Adipocyte (in vitro differentiated cells): ENCODE data around the gene OPCML.

Experiments
- DNase-seq: peaks from one replicate; pipeline ENCODE4 v3.0.0-alpha.2; 2015; ENCODE audit warnings: low read depth
- H3K27me3 ChIP-seq: replicated peaks from 2 replicates; pipeline ENCODE4 v1.7.0; 2013; ENCODE audit warnings: mild to moderate bottlenecking, low read length, moderate library complexity; ENCODE audit not compliant: control insufficient read depth, insufficient read depth
- H3K36me3 ChIP-seq: 2 replicates; pipeline ENCODE4 v1.7.0; 2013; ENCODE audit warnings: low read length, mild to moderate bottlenecking, moderate library complexity; ENCODE audit not compliant: control insufficient read depth, insufficient read depth, severe bottlenecking
- H3K4me1 ChIP-seq: 2 replicates; pipeline ENCODE4 v1.7.0; 2013; ENCODE audit warnings: mild to moderate bottlenecking, low read length, moderate library complexity; ENCODE audit not compliant: control insufficient read depth, insufficient read depth
- H3K4me3 ChIP-seq: 2 replicates; pipeline ENCODE4 v1.7.0; 2013; ENCODE audit warnings: mild to moderate bottlenecking, low read length, moderate library complexity
- H3K9ac ChIP-seq: 2 replicates; pipeline ENCODE4 v1.7.0; 2013; ENCODE audit warnings: mild to moderate bottlenecking, low read length, moderate library complexity
- H3K9me3 ChIP-seq: 2 replicates; pipeline ENCODE4 v1.7.0; 2013; ENCODE audit warnings: mild to moderate bottlenecking, low read length, moderate library complexity; ENCODE audit not compliant: control insufficient read depth

The OPCML gene

DNA sequence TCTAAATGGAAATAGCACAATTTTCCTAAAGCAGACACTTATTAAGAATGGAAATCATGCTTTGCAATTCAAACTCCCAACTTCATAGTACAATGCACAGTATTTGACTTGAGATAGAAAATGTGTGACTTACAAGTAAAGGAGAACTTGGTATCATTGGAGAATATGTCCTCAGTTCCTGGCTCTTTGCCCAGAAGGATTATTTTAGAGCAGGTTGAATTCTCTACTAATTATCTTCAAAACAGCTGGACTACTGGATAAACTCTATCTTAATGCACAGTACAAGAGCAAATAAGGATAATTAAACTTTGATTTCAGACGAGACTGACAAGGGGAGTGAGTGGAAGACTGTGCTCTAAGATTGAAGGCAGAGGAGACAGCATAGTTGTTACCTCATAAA, 839.4 kb downstream of the OPCML start:
- H3K4me1 ChIP-seq, result no peaks in the 10 kb centered on the region
- H3K9ac ChIP-seq, result no peak overlapping the region
- H3K9me3 ChIP-seq, result no peaks in the 10 kb centered on the region
- H3K4me3 ChIP-seq, result no peak overlapping the region
- H3K36me3 ChIP-seq, result no peaks in the 10 kb centered on the region
- no peak for DNase-seq
- H3K27me3 ChIP-seq, result no peaks in the 10 kb centered on the region

GRCh38 chr11:132691848-132692550, 840.3 kb downstream of the OPCML start:
- H3K27me3 ChIP-seq, result no peaks in the 10 kb centered on the region
- H3K9me3 ChIP-seq, result no peaks in the 10 kb centered on the region
- no peak for DNase-seq
- H3K9ac ChIP-seq, result no peak overlapping the region
- H3K36me3 ChIP-seq, result no peaks in the 10 kb centered on the region
- H3K4me3 ChIP-seq, result no peak overlapping the region
- H3K4me1 ChIP-seq, result no peaks in the 10 kb centered on the region

DNA sequence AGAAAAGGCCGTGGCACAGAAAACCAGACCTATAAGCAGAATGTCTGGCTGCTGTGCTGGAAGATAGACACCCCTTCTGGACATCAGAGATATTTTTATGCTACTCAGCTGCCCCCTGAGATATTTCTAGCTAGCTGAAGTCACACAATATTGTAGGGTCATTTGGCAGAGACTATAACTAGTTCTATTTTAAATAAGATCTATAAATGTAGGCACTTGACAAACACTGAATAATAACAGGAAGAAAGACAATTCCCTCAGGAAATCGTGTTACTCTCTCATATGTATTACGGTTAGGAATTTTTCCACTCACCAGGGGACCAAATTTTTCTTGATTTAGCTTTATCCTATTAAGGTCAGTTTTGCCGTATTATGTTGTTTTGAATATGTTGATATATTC, 845.4 kb downstream of the OPCML start:
- no peak overlapping the region for H3K9ac ChIP-seq
- no peak overlapping the region for H3K4me3 ChIP-seq
- peaks cover 6% of the 10 kb centered on the region for H3K4me1 ChIP-seq
- H3K36me3 ChIP-seq, result no peaks in the 10 kb centered on the region
- H3K9me3 ChIP-seq, result no peaks in the 10 kb centered on the region
- peak; percentile 10 for DNase-seq
- no peaks in the 10 kb centered on the region for H3K27me3 ChIP-seq

GRCh38 chr11:132685174-132685611, 847.1 kb downstream of the OPCML start:
- no peak overlapping the region for H3K4me3 ChIP-seq
- no peaks in the 10 kb centered on the region for H3K36me3 ChIP-seq
- peaks cover 6% of the 10 kb centered on the region for H3K4me1 ChIP-seq
- peak; percentile 52 for DNase-seq
- no peak overlapping the region for H3K9ac ChIP-seq
- no peaks in the 10 kb centered on the region for H3K27me3 ChIP-seq
- no peaks in the 10 kb centered on the region for H3K9me3 ChIP-seq

DNA sequence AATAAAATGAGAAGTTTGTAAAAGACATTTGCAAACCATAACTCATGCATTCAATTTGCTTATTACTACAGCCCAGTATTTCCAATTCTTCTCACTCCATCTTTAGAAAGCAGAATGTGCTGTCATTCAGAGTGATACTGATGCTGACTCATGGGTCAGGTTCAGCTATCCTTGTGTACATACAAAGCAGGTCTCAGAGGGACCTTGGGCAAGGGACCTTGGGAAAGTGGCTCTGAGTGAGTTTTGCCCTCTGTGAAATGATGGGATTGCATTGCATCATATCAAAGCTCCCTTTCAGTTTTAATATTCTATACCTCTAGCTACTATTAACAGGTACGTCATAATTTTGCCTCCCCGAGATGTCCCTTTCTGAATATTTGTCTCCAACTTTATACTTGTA, 848.7 kb downstream of the OPCML start:
- DNase-seq, result peak; percentile 13
- no peaks in the 10 kb centered on the region for H3K27me3 ChIP-seq
- H3K36me3 ChIP-seq, result no peaks in the 10 kb centered on the region
- H3K4me3 ChIP-seq, result no peak overlapping the region
- H3K9ac ChIP-seq, result no peak overlapping the region
- H3K9me3 ChIP-seq, result no peaks in the 10 kb centered on the region
- H3K4me1 ChIP-seq, result peaks cover 6% of the 10 kb centered on the region

DNA sequence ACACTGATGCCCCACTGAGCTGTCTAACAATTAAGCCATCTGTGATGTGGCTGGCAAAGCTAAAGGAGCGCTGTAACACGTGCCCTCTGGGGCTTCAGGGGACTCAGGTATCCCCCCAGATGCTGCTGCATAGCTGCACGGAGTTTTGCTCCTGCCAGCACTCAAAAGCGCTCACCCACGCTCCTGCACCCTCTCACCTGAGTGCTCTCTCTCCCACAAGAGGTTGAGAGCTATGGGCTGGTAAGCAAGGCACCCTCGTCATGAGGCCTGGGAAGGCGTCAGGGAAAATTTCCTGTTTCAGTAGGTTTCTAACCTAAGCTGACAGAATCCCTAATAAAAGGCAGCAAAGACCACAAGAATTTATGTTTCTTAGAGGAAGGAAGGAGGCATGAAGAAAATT, 850.3 kb downstream of the OPCML start:
- Histone ChIP-seq H3K4me1 (peaks cover 6% of the 10 kb centered on the region), H3K36me3 (no peaks in the 10 kb centered on the region), H3K9ac (no peak overlapping the region), H3K4me3 (no peak overlapping the region), H3K9me3 (peaks cover 7% of the 10 kb centered on the region), H3K27me3 (no peaks in the 10 kb centered on the region)
- DNase-seq, result no peak

DNA sequence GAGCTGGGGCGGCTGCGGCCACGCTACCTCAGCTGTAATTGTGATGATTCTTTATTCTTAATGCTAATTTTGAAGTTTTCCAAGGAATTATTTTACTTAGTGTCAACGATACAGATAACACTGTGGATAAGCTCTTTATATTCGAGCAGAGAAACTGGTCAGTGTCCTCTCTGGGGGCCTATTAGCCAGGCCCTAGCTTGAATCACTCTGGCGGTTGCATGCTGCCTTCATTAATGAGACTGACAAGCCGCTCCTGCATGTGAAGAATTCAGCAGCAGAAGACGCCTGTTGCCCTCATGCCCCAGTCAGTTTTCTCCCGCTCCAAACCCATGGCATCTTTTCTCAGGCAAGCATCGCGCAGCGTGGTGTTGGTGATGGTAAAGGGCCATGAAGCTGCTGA, 851.7 kb downstream of the OPCML start:
- H3K27me3 ChIP-seq, result no peaks in the 10 kb centered on the region
- peaks cover 7% of the 10 kb centered on the region for H3K9me3 ChIP-seq
- H3K4me3 ChIP-seq, result no peak overlapping the region
- DNase-seq, result no peak
- H3K4me1 ChIP-seq, result peaks cover 6% of the 10 kb centered on the region
- H3K9ac ChIP-seq, result no peak overlapping the region
- no peaks in the 10 kb centered on the region for H3K36me3 ChIP-seq

DNA sequence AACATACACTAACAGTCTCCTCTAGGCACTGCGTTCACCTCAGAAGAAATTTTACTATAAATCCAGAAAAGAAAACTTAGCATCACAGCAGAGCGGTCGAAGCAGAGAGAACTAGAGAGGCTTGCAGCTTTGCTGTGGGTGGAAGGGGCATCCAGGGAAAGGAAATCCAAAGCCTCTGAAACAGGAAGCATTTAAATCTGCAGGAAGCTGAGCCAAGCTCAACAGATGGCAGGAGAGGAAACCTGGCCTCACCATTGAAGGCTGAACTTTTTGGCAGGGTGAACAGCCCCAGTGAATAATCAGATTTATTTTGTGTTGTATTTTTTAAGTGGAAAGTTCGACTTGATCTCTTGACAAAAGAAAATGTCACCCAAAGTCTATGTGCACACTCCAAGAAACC, 858.1 kb downstream of the OPCML start:
- Histone ChIP-seq H3K27me3 (no peaks in the 10 kb centered on the region), H3K4me3 (no peak overlapping the region), H3K36me3 (no peaks in the 10 kb centered on the region), H3K9ac (no peak overlapping the region), H3K4me1 (peaks cover 10% of the 10 kb centered on the region), H3K9me3 (peaks cover 7% of the 10 kb centered on the region)
- DNase-seq, result no peak

DNA sequence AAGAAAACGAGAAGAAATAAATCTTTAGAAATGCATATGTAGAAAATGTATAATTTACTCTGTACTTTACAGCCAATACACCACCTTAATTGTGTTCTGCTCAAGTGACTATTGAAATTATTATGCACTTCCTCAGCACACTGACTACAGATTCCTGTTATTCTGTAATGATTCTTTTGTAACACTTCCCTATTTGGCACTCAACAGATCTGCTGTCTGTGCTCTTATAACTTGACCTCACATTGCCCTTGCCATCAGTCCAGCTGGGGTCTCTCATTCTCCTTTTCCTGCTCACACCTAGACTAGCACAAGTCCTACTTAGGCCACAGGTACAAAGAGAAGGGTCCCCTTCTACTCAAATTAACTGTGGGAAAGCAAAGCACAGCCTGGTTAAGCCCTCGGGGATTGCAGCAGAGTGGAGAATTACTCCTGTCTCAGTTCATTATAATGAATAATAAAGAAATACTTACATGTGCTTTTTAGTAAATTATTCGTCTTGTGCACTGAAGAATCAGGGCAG, 860.4 kb downstream of the OPCML start:
- no peaks in the 10 kb centered on the region for H3K36me3 ChIP-seq
- peak; percentile 49 for DNase-seq
- H3K9me3 ChIP-seq, result no peaks in the 10 kb centered on the region
- no peak overlapping the region for H3K9ac ChIP-seq
- H3K4me1 ChIP-seq, result peaks cover 10% of the 10 kb centered on the region
- H3K4me3 ChIP-seq, result no peak overlapping the region
- H3K27me3 ChIP-seq, result no peaks in the 10 kb centered on the region

GRCh38 chr11:132670921-132671675, 861.2 kb downstream of the OPCML start:
- no peak overlapping the region for H3K9ac ChIP-seq
- no peaks in the 10 kb centered on the region for H3K9me3 ChIP-seq
- no peaks in the 10 kb centered on the region for H3K27me3 ChIP-seq
- peaks cover 10% of the 10 kb centered on the region for H3K4me1 ChIP-seq
- no peak for DNase-seq
- H3K4me3 ChIP-seq, result no peak overlapping the region
- no peaks in the 10 kb centered on the region for H3K36me3 ChIP-seq

DNA sequence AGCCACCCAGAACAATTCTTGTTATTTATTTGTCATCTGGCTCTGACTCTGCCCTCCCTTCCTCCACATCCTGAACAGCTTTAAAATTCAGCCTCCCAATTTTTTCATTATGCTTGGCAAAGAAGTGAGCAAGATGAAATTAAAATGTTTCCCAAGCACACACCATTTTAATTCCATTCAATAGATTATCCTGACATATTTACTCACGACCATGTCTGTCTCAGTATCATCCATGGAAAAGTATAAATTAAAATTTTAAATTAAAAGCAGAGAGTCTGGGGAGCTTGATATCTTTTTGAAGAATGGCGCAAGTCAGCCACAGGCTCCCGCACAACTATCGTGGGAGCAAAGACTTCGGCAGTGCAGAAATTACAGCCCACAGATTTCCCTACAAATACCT, 862.4 kb downstream of the OPCML start:
- DNase-seq, result no peak
- Histone ChIP-seq H3K9ac (no peak overlapping the region), H3K36me3 (no peaks in the 10 kb centered on the region), H3K27me3 (no peaks in the 10 kb centered on the region), H3K4me1 (peaks cover 10% of the 10 kb centered on the region), H3K4me3 (no peak overlapping the region), H3K9me3 (no peaks in the 10 kb centered on the region)
